Skeletal muscle tissue (tissue), 4 donors: Measurements from ENCODE around the gene KDM4B. TPM values are rescaled to one million over a fixed set of nuclear protein-coding genes. Genes with fewer than 3 reads are reported as not detected.

Source experiments
- H3K27ac ChIP-seq: one replicate; pipeline ENCODE4 v1.7.0; 2013; ENCODE audit warnings: mild to moderate bottlenecking, low read depth, low read length, inconsistent platforms
- H3K27me3 ChIP-seq, 3 donors: one replicate each; pipeline ENCODE4 v1.7.0; 2013; ENCODE audit warnings: low read length in 3 of 3; ENCODE audit not compliant: control insufficient read depth in 3 of 3, insufficient read depth in 3 of 3
- H3K36me3 ChIP-seq, 3 donors: one replicate each; pipeline ENCODE4 v1.7.0; 2013; ENCODE audit warnings: low read length in 3 of 3; ENCODE audit not compliant: control insufficient read depth in 3 of 3, insufficient read depth in 3 of 3
- H3K4me1 ChIP-seq, 3 donors: one replicate each; pipeline ENCODE4 v1.7.0; 2013; ENCODE audit warnings: low read length in 3 of 3, mild to moderate bottlenecking in 3 of 3; ENCODE audit not compliant: control insufficient read depth in 3 of 3, insufficient read depth in 3 of 3
- H3K4me3 ChIP-seq, 3 donors: one replicate each; pipeline ENCODE4 v1.7.0; 2013; ENCODE audit warnings: low read length in 3 of 3
- H3K9ac ChIP-seq, 3 donors: one replicate each; pipeline ENCODE4 v1.7.0; 2013; ENCODE audit warnings: low read length in 3 of 3, mild to moderate bottlenecking in 3 of 3, moderate library complexity in 2 of 3, low read depth in 1 of 3
- H3K9me3 ChIP-seq, 3 donors: one replicate each; pipeline ENCODE4 v1.7.0; 2013; ENCODE audit warnings: low read length in 3 of 3; ENCODE audit not compliant: control insufficient read depth in 3 of 3
- total RNA-seq: library from RNA; depleted of rRNA; stranded (reverse); fragments of >200 nt; gene quantifications from one replicate; pipeline ENCODE4 v1.2.3, GENCODE V29; 2014
- donor health status: Osteomylitis.

Gene KDM4B
- total RNA-seq, 1 donor from 2014 or later: 11.5 TPM

DNA sequence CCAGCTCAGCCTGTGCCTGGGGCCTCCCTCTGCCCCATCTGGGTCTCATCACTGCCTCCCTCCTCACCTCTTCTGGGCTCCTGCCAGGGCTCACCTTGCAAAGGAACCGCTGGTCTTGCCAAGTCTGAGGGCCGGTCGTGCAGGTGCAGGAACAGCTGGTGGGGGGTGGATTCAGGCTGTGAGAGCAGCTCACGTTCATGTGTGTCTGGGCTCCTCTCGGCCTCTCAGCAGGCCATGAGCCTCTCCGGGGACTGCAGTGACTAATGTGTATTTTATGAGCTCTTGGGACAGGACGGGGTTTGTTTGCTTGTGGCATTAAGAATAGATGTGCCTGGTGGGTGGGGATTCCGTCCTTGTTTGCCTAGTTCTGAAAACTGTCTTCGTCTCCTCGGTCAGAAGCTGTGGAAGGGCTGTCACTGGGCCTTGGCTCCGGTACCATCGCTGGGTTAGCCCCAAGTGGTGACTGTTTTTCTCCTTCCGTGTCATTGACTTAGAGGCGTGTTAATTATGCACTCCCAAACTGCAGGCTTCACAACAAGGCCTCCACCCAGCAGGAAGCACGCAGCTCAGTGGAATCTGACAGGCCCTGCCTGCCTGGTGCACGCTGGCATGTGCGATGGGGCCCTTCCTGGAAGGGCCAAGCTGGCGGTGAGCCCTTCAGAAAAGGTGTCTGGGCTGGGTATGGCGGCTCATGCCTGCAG, 77.6 kb downstream of the KDM4B start:
- Histone ChIP-seq H3K4me1 (peaks cover 27 to 48% (median 41%) of the 10 kb centered on the region in 3 donors), H3K9ac (peak overlapping the region; percentile 34 to 68 (median 59)), H3K36me3 (peaks cover 10 to 14% (median 13%) of the 10 kb centered on the region in 3 donors), H3K27me3 (no peaks in the 10 kb centered on the region), H3K4me3 (peak overlapping the region in 1 of 3 donors; percentile 1), H3K27ac (peak overlapping the region; percentile 50), H3K9me3 (no peaks in the 10 kb centered on the region)

DNA sequence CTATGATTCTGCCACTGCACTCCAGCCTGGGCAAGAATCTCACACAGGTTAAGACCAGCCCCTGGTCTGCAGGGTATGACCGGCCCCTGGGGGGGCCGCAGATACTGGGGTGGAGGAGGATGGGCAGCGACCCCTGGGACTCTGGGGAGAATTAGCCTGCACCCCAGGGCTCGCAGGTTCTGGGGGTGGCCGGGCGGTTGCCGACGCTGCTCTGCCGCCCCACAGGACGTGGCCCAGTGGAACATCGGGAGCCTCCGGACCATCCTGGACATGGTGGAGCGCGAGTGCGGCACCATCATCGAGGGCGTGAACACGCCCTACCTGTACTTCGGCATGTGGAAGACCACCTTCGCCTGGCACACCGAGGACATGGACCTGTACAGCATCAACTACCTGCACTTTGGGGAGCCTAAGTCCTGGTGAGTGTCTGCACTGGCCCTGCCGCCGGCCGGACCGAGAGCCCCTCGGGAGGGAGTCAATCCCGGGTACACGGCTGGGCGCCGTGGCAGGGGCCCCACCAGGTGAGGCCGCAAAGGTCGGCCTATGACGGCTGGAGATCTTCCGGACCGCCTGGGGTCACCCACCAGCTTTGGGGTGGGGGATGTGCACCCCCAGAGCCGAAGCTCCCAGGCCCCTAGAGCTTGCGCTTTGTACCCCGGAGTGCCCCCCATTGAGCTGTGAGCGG, 78.5 kb downstream of the KDM4B start:
- Histone ChIP-seq H3K9ac (peak overlapping the region in 1 of 3 donors; percentile 68), H3K27me3 (no peaks in the 10 kb centered on the region), H3K36me3 (peaks cover 7 to 14% (median 13%) of the 10 kb centered on the region in 3 donors), H3K9me3 (no peaks in the 10 kb centered on the region), H3K4me1 (peaks cover 27 to 44% (median 41%) of the 10 kb centered on the region in 3 donors), H3K4me3 (no peak overlapping the region), H3K27ac (peak overlapping the region; percentile 50)

DNA sequence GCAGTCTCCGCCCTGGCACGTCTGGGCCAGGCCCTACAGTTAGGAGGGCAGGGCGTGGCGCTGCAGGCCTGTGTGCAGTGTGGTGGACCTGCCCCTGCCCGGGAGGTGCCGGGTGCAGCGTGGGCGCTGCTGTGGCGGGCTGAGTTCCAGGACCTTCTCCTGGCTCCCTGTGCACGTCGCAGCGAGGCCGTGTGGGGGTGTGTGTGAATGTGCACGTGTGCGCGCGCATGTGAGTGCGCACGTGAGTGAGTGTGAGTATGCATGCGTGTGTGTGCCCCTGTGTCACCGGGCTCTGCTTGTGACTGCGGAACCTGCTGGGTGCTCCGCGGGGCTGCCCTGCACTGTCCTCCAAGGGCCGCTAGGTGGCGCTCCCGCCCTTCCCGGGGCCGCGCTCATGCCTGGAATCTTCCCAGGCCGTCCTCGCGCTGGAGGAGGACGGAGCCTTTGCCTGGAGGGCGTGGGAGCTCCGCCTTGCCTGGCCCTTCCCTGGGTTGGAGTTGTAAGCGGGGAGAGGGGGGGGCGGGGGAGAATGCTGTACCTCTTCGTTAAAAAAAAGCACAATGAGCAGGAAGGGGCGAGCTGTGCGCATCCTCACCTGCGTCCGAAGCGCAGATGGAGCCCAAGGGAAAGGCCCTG, 79.3 kb downstream of the KDM4B start:
- no peak overlapping the region for H3K27ac ChIP-seq
- H3K9ac ChIP-seq: peak overlapping the region in 2 of 3 donors; percentile 36 to 60
- peak overlapping the region in 1 of 3 donors; percentile 22 for H3K4me3 ChIP-seq
- peaks cover 27 to 49% (median 41%) of the 10 kb centered on the region in 3 donors for H3K4me1 ChIP-seq
- H3K9me3 ChIP-seq: no peaks in the 10 kb centered on the region
- no peaks in the 10 kb centered on the region for H3K27me3 ChIP-seq
- peaks cover 7 to 13% (median 10%) of the 10 kb centered on the region in 3 donors for H3K36me3 ChIP-seq

DNA sequence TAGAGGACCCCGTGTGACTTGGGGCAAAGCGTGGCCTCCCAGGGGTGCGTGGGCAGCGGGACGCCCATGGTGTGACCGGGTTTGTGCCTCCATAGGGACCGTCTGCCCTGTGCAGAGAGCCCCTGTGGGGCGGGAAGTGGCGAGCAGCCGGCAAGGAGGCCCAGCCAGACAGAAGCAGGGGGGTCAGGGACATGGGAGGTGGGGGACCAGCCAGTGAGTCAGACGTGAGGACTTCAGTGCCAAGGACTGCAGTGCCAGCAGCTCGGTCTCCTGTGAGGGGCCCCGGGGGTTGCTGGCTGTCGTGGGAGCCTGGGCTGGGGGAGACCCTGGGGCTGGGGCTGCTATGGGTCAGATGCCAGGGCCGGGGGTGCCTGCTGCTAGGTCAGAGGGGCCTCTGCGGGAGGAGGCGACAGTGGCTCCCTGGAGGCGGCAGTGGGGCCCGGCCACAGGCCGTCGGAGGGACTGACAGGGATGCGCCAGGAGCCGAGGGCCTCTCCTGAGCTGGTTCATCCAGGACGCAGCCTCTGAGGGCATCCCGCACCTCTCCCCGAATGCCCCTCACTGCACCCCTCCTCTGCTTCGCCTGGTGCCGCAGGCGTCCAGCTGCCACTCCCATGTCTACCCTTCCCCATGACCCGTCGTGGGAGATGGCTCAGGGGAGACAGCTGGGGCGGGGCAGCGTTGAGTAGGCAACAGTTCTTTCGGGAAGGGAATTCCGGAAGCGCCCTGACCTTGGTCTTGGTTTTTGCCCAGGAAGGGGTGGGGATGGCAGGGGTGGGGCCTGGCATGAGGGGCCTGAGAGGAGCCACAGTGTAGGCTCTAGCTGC, 80.0 kb downstream of the KDM4B start:
- H3K4me1 ChIP-seq: peaks cover 27 to 52% (median 41%) of the 10 kb centered on the region in 3 donors

DNA sequence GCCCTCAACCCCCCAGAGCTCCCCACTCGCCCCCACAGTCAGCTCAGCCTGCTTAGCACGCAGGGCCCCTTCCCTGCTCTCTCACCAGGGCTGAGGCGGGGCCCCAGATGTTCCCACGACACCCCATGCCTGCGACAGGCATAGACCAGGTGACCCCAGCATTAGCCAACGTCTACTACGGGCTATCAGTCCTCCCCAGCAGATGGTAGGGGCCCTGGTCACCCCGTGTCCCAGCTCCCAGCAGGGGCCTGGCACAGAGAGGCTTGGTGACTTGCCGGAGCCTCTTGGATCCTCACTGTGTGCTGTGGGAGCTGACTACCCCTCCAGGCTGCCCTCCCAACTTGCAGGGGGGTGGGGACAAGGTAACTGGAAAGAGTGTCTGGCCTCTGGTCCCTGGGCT, 80.6 kb downstream of the KDM4B start:
- Histone ChIP-seq H3K4me3 (no peak overlapping the region), H3K9me3 (no peaks in the 10 kb centered on the region), H3K36me3 (peaks cover 7 to 12% (median 12%) of the 10 kb centered on the region in 3 donors), H3K4me1 (peaks cover 27 to 52% (median 41%) of the 10 kb centered on the region in 3 donors), H3K27ac (no peak overlapping the region), H3K27me3 (no peaks in the 10 kb centered on the region), H3K9ac (peak overlapping the region in 2 of 3 donors; percentile 12 to 25)

More for the DNA sequence above, 80.0 kb downstream of the KDM4B start:
- Histone ChIP-seq H3K9me3 (no peaks in the 10 kb centered on the region), H3K36me3 (peaks cover 7 to 12% (median 10%) of the 10 kb centered on the region in 3 donors), H3K4me3 (peak overlapping the region in 1 of 3 donors; percentile 22), H3K27me3 (no peaks in the 10 kb centered on the region), H3K27ac (no peak overlapping the region), H3K9ac (peak overlapping the region in 2 of 3 donors; percentile 36 to 60)

DNA sequence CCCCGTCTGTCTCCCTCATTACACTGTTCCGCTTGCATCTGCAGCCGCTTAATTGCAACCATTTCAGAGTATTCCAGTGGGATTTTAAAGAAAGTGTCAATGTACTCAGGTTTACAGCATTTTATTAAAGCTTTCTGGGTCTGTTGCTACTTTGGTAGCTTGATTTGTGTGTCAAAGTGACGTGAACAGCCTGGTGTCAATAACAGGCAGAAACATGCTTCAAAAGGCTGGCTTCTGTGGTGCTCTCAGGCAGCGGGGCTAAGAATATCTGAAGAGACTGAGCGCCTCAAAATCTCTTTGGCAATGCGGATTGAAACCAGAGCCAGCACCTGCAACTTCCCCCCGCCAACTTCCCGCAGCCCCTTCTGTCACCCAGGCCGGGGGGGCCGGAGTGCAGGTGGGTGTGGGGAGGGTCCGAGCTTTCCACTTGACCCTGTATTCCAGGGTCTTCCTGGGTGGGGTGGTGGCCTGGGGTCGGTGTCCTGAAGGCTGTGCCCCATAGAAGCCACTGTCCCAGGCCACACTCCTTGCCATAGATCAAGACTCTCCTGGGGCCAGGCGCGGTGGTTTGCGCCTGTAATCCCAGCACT, 81.2 kb downstream of the KDM4B start:
- Histone ChIP-seq H3K36me3 (peaks cover 7 to 15% (median 12%) of the 10 kb centered on the region in 3 donors), H3K9ac (peak overlapping the region in 2 of 3 donors; percentile 12 to 20), H3K4me1 (peaks cover 27 to 52% (median 41%) of the 10 kb centered on the region in 3 donors)

DNA sequence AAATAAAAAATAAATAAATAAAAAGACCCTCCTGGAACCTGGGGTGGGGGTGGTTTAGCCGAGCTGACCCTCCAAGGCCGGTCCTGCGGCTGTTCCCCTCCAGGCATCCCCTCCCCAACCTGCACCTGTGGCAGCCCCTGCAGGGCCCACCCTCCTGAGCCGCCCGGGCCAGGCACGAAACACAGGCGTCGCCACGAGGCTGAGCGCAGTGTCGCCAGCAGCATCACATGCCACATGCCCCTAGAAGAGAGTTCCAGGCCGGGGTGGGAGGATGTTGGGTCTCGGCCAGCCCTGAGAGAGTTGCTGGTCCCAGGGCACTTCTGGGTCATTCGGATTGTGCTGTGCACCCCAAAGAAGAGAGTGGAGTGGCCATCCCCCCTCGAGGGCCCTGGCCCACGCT, 82.0 kb downstream of the KDM4B start:
- Histone ChIP-seq H3K4me1 (peaks cover 26 to 52% (median 40%) of the 10 kb centered on the region in 3 donors), H3K36me3 (peaks cover 7 to 15% (median 12%) of the 10 kb centered on the region in 3 donors), H3K27me3 (no peaks in the 10 kb centered on the region), H3K4me3 (no peak overlapping the region), H3K27ac (no peak overlapping the region), H3K9me3 (no peaks in the 10 kb centered on the region), H3K9ac (no peak overlapping the region)

More for the DNA sequence above, 81.2 kb downstream of the KDM4B start:
- Histone ChIP-seq H3K9me3 (no peaks in the 10 kb centered on the region), H3K4me3 (no peak overlapping the region), H3K27me3 (no peaks in the 10 kb centered on the region), H3K27ac (no peak overlapping the region)

DNA sequence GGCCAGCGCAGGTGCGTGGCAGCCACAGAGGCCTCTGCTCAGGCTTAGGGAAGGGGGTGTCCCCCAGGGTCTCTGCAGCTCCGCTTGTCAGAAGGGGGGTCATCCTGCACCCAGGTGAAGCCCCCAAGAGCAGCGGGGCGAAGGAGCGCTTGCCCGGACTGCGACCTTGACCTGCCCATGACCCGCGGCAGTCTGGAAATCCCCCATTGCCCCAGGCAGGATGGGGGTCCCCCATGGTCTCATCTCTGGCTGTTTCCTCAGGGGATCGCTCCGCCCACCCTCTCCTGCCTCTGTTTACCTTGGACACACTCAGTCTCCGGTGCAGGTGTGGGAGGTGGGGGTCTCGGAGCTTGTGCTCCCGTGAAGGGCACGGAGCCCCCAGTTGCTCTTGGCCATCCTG, 82.7 kb downstream of the KDM4B start:
- no peak overlapping the region for H3K27ac ChIP-seq
- H3K9me3 ChIP-seq: no peaks in the 10 kb centered on the region
- no peak overlapping the region for H3K4me3 ChIP-seq
- no peak overlapping the region for H3K9ac ChIP-seq
- H3K27me3 ChIP-seq: no peaks in the 10 kb centered on the region
- peaks cover 7 to 15% (median 11%) of the 10 kb centered on the region in 3 donors for H3K36me3 ChIP-seq
- H3K4me1 ChIP-seq: peaks cover 19 to 45% (median 33%) of the 10 kb centered on the region in 3 donors

DNA sequence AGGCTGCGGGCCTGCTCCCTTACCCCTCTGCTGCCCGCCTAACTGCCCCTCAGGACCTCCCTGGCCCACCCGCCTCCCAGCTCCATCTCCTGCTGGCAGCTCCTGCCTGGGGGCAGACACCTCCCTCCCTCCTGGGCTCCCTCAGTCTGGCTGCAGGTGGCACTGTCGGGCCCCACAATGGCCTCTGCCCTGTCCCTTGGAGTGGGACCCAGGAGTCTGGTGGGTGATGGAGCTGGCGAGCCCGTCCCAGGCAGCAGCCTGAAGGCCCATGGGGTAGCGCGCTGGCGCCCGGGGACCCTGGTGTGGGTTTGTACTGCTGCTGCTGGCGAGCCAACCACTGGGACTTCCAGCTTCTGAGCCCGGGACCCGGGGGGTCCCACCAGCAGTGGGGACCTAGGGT, 83.6 kb downstream of the KDM4B start:
- Histone ChIP-seq H3K27ac (no peak overlapping the region), H3K9ac (no peak overlapping the region), H3K27me3 (no peaks in the 10 kb centered on the region), H3K4me1 (peaks cover 13 to 39% (median 24%) of the 10 kb centered on the region in 3 donors), H3K9me3 (no peaks in the 10 kb centered on the region), H3K36me3 (peaks cover 5 to 14% (median 13%) of the 10 kb centered on the region in 3 donors), H3K4me3 (no peak overlapping the region)
